ENCODE data around the gene CCNL2.

CCNL2 gene

DNA sequence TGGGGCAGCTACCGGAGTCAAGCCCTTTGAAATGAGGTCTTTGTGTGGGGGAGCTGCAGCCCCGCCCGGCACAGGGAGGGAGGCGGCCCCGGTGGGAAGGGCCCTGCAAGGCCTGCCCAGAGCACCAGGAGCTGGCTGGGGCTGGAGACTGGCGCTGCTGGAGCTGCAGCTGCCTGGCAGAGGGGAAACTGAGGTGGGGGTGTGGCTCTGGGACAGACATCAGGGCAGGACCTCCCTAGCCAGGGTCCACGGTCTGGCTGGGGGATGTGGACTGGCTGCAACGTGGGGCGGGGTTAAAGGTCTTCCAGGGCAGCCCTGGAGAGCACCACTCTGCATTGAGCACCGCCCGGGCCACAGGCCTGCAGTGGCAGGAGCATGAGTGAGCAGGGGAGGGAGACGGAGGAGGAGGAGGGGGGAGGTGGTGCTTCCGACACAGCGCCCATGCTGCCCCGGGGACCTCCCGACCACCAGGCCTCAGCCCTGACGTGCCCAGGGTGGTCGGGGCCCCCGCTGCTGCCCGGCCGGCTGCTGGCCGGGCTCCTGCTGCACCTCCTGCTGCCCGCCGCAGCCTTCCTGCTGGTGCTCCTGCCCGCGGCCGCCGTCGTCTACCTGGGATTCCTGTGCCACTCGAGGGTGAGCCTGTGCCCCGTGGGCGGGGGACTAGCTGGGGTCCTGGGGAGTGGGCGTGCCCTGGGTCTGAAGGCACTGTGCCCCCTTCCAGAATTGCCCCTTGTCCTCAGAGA, 26.8 kb upstream of the CCNL2 start:
- peak overlapping the region; percentile 100 for H2AK5ac ChIP-seq (ENCODE audit: low read depth, low read length)
- H3K4me2 ChIP-seq (ENCODE audit: insufficient read depth, low read length, poor library complexity, severe bottlenecking): peak overlapping the region; percentile 57
- peak overlapping the region; percentile 89 for H3K4ac ChIP-seq (ENCODE audit: low read length)
- H2BK120ac ChIP-seq (ENCODE audit: low read depth, low read length): peak overlapping the region; percentile 100
- no peak overlapping the region for H3K4me3 ChIP-seq (ENCODE audit: low read length in 2 of 2)
- peak overlapping the region; percentile 84 for H3K9ac ChIP-seq (ENCODE audit: low read depth, low read length, poor library complexity)
- WGBS, 2 donors (ENCODE audit: extremely low coverage in 2 of 2, insufficient read length in 2 of 2, insufficient replicate concordance in 1 of 2): no CpG with 5 or more reads among the region's 33 CpGs
- H3K4me1 ChIP-seq (ENCODE audit: control insufficient read depth in 2 of 2, insufficient read depth in 1 of 2, low read depth in 1 of 2, low read length in 2 of 2): peaks cover 21 to 43% of the 10 kb centered on the region in 2 donors
- peak overlapping the region; percentile 99 for H4K91ac ChIP-seq (ENCODE audit: low read depth, low read length, poor library complexity)
- peak overlapping the region; percentile 99 for H3K18ac ChIP-seq (ENCODE audit: low read length)
- H3K9me3 ChIP-seq (replicated peaks in 1 of 2; ENCODE audit: control insufficient read depth in 2 of 2, insufficient read depth in 1 of 2, low read depth in 1 of 2, low read length in 2 of 2): peaks cover 0 to 3% of the 10 kb centered on the region in 2 donors
- DNase-seq (ENCODE audit: low spot score): no peak
- no peaks in the 10 kb centered on the region for H3K36me3 ChIP-seq (replicated peaks in 1 of 2; ENCODE audit: control insufficient read depth in 2 of 2, insufficient read depth in 2 of 2, low read length in 2 of 2)
- peaks cover 1% of the 10 kb centered on the region for H3K79me1 ChIP-seq (ENCODE audit: low read depth, low read length)
- peak overlapping the region; percentile 95 for H2BK12ac ChIP-seq (ENCODE audit: low read length)
- H3K27ac ChIP-seq (replicated peaks; ENCODE audit: low read length): peak overlapping the region; percentile 58
- H3K27me3 ChIP-seq (ENCODE audit: control insufficient read depth in 3 of 3, insufficient read depth in 3 of 3, low read depth in 1 of 3, low read length in 3 of 3): no peaks in the 10 kb centered on the region
- H3K23ac ChIP-seq (ENCODE audit: low read depth, low read length, poor library complexity): peak overlapping the region; percentile 97
- peak overlapping the region; percentile 34 for H2AFZ ChIP-seq (ENCODE audit: low read length)
- H3K14ac ChIP-seq (ENCODE audit: low read length): peak overlapping the region; percentile 94
- peak overlapping the region; percentile 99 for H2BK15ac ChIP-seq (ENCODE audit: low read length)
- peak overlapping the region; percentile 93 for H2BK5ac ChIP-seq (ENCODE audit: low read length)
- peak overlapping the region; percentile 70 for H4K8ac ChIP-seq (ENCODE audit: low read depth, low read length)

DNA sequence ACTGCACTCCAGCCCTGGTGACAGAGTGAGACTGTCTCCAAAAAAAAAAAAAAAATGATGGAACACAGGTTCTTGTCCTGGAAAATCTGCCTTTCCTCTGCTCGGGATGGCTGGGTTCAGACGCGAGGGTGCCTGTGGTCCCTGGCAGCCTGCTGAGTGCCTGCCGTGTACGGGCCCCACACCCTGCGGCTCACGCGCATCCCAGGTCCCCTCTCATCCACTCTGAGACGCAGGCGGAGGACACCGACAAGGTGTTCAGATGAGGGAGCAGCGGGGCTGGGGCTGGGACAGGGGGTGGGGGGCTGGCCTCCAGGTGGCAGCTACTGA, 26.3 kb upstream of the CCNL2 start:
- Histone ChIP-seq H3K4me1 (ENCODE audit: control insufficient read depth in 2 of 2, insufficient read depth in 1 of 2, low read depth in 1 of 2, low read length in 2 of 2) (peaks cover 23 to 42% of the 10 kb centered on the region in 2 donors), H4K91ac (ENCODE audit: low read depth, low read length, poor library complexity) (no peak overlapping the region), H2BK15ac (ENCODE audit: low read length) (peak overlapping the region; percentile 99), H3K27ac (replicated peaks; ENCODE audit: low read length) (no peak overlapping the region), H2AFZ (ENCODE audit: low read length) (no peak overlapping the region), H3K18ac (ENCODE audit: low read length) (peak overlapping the region; percentile 88), H3K9ac (ENCODE audit: low read depth, low read length, poor library complexity) (no peak overlapping the region), H3K27me3 (ENCODE audit: control insufficient read depth in 3 of 3, insufficient read depth in 3 of 3, low read depth in 1 of 3, low read length in 3 of 3) (no peaks in the 10 kb centered on the region), H3K9me3 (replicated peaks in 1 of 2; ENCODE audit: control insufficient read depth in 2 of 2, insufficient read depth in 1 of 2, low read depth in 1 of 2, low read length in 2 of 2) (peaks cover 0 to 3% of the 10 kb centered on the region in 2 donors), H2AK5ac (ENCODE audit: low read depth, low read length) (peak overlapping the region; percentile 100), H3K4me2 (ENCODE audit: insufficient read depth, low read length, poor library complexity, severe bottlenecking) (no peak overlapping the region), H3K4ac (ENCODE audit: low read length) (no peak overlapping the region), H2BK5ac (ENCODE audit: low read length) (peak overlapping the region; percentile 93), H3K14ac (ENCODE audit: low read length) (no peak overlapping the region), H4K8ac (ENCODE audit: low read depth, low read length) (no peak overlapping the region), H2BK12ac (ENCODE audit: low read length) (no peak overlapping the region), H3K4me3 (ENCODE audit: low read length in 2 of 2) (no peak overlapping the region), H3K23ac (ENCODE audit: low read depth, low read length, poor library complexity) (peak overlapping the region; percentile 97), H3K36me3 (replicated peaks in 1 of 2; ENCODE audit: control insufficient read depth in 2 of 2, insufficient read depth in 2 of 2, low read length in 2 of 2) (no peaks in the 10 kb centered on the region), H2BK120ac (ENCODE audit: low read depth, low read length) (peak overlapping the region; percentile 100), H3K79me1 (ENCODE audit: low read depth, low read length) (peaks cover 2% of the 10 kb centered on the region)
- DNase-seq (ENCODE audit: low spot score): no peak
- no CpG with 5 or more reads among the region's 12 CpGs for WGBS, 2 donors (ENCODE audit: extremely low coverage in 2 of 2, insufficient read length in 2 of 2, insufficient replicate concordance in 1 of 2)

DNA sequence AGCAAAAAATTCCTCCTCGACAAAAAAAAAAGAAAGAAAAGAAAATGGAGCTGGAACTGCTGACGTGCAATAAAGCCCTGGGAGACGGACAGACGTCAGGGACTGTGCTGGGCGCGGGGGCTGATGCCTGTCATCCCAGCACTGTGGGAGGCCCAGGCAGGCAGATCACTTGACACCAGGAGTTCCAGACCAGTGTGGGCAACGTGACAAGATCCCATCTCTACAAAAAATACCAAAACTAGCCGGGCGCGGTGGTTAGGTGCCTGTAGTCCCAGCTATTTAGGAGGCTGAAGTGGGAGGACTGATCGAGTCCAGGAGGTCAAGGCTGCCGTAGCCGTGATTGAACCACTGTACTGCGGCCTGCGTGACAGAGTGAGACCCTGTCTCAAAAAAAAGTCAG, 25.6 kb upstream of the CCNL2 start:
- DNase-seq (ENCODE audit: low spot score): no peak
- Histone ChIP-seq H3K4ac (ENCODE audit: low read length) (no peak overlapping the region), H2BK15ac (ENCODE audit: low read length) (peak overlapping the region; percentile 81), H2BK12ac (ENCODE audit: low read length) (no peak overlapping the region), H3K79me1 (ENCODE audit: low read depth, low read length) (peaks cover 3% of the 10 kb centered on the region), H3K4me3 (ENCODE audit: low read length in 2 of 2) (no peak overlapping the region), H4K91ac (ENCODE audit: low read depth, low read length, poor library complexity) (no peak overlapping the region), H3K18ac (ENCODE audit: low read length) (no peak overlapping the region), H3K36me3 (replicated peaks in 1 of 2; ENCODE audit: control insufficient read depth in 2 of 2, insufficient read depth in 2 of 2, low read length in 2 of 2) (no peaks in the 10 kb centered on the region), H2AK5ac (ENCODE audit: low read depth, low read length) (no peak overlapping the region), H3K23ac (ENCODE audit: low read depth, low read length, poor library complexity) (no peak overlapping the region), H4K8ac (ENCODE audit: low read depth, low read length) (no peak overlapping the region), H3K4me2 (ENCODE audit: insufficient read depth, low read length, poor library complexity, severe bottlenecking) (peak overlapping the region; percentile 18), H3K4me1 (ENCODE audit: control insufficient read depth in 2 of 2, insufficient read depth in 1 of 2, low read depth in 1 of 2, low read length in 2 of 2) (peaks cover 23 to 38% of the 10 kb centered on the region in 2 donors), H3K27me3 (ENCODE audit: control insufficient read depth in 3 of 3, insufficient read depth in 3 of 3, low read depth in 1 of 3, low read length in 3 of 3) (peaks cover 0 to 2% (median 0%) of the 10 kb centered on the region in 3 experiments), H2BK5ac (ENCODE audit: low read length) (no peak overlapping the region), H3K14ac (ENCODE audit: low read length) (no peak overlapping the region), H3K9ac (ENCODE audit: low read depth, low read length, poor library complexity) (no peak overlapping the region), H2AFZ (ENCODE audit: low read length) (no peak overlapping the region), H3K27ac (replicated peaks; ENCODE audit: low read length) (no peak overlapping the region), H2BK120ac (ENCODE audit: low read depth, low read length) (no peak overlapping the region), H3K9me3 (replicated peaks in 1 of 2; ENCODE audit: control insufficient read depth in 2 of 2, insufficient read depth in 1 of 2, low read depth in 1 of 2, low read length in 2 of 2) (peaks cover 0 to 3% of the 10 kb centered on the region in 2 donors)
- WGBS, 2 donors (ENCODE audit: extremely low coverage in 2 of 2, insufficient read length in 2 of 2, insufficient replicate concordance in 1 of 2): no CpG with 5 or more reads among the region's 15 CpGs

DNA sequence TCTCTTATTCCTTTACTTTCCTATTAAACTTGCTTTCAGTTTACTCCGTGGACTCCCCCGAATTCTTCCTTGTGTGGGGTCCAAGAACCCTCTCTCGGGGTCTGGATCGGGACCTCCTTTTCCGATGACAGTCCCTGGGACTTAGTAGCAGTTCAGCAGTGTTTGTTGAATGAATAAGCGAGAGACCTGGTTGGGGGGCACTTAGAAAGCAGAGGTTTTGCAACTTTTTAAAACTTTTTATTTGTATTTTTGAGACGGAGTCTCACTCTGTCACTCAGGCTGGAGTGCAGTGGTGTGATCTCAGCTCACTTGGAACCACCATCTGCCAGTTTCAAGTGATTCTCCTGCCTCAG, 24.1 kb upstream of the CCNL2 start:
- H2BK12ac ChIP-seq (ENCODE audit: low read length): no peak overlapping the region
- no peak overlapping the region for H3K18ac ChIP-seq (ENCODE audit: low read length)
- H2AK5ac ChIP-seq (ENCODE audit: low read depth, low read length): no peak overlapping the region
- H3K9ac ChIP-seq (ENCODE audit: low read depth, low read length, poor library complexity): no peak overlapping the region
- no peak overlapping the region for H4K91ac ChIP-seq (ENCODE audit: low read depth, low read length, poor library complexity)
- H3K4me3 ChIP-seq (ENCODE audit: low read length in 2 of 2): no peak overlapping the region
- no peak for DNase-seq (ENCODE audit: low spot score)
- H3K23ac ChIP-seq (ENCODE audit: low read depth, low read length, poor library complexity): no peak overlapping the region
- H3K4me1 ChIP-seq (ENCODE audit: control insufficient read depth in 2 of 2, insufficient read depth in 1 of 2, low read depth in 1 of 2, low read length in 2 of 2): peaks cover 23 to 45% of the 10 kb centered on the region in 2 donors
- H3K79me1 ChIP-seq (ENCODE audit: low read depth, low read length): peaks cover 3% of the 10 kb centered on the region
- H3K14ac ChIP-seq (ENCODE audit: low read length): no peak overlapping the region
- H2AFZ ChIP-seq (ENCODE audit: low read length): no peak overlapping the region
- H2BK120ac ChIP-seq (ENCODE audit: low read depth, low read length): no peak overlapping the region
- H3K27me3 ChIP-seq (ENCODE audit: control insufficient read depth in 3 of 3, insufficient read depth in 3 of 3, low read depth in 1 of 3, low read length in 3 of 3): peaks cover 0 to 3% (median 0%) of the 10 kb centered on the region in 3 experiments
- no peak overlapping the region for H3K4me2 ChIP-seq (ENCODE audit: insufficient read depth, low read length, poor library complexity, severe bottlenecking)
- H3K9me3 ChIP-seq (replicated peaks in 1 of 2; ENCODE audit: control insufficient read depth in 2 of 2, insufficient read depth in 1 of 2, low read depth in 1 of 2, low read length in 2 of 2): peaks cover 0 to 2% of the 10 kb centered on the region in 2 donors
- WGBS, 2 donors (ENCODE audit: extremely low coverage in 2 of 2, insufficient read length in 2 of 2, insufficient replicate concordance in 1 of 2): no CpG with 5 or more reads among the region's 7 CpGs
- H3K27ac ChIP-seq (replicated peaks; ENCODE audit: low read length): no peak overlapping the region
- no peak overlapping the region for H3K4ac ChIP-seq (ENCODE audit: low read length)
- no peaks in the 10 kb centered on the region for H3K36me3 ChIP-seq (replicated peaks in 1 of 2; ENCODE audit: control insufficient read depth in 2 of 2, insufficient read depth in 2 of 2, low read length in 2 of 2)
- H4K8ac ChIP-seq (ENCODE audit: low read depth, low read length): no peak overlapping the region
- H2BK5ac ChIP-seq (ENCODE audit: low read length): no peak overlapping the region
- no peak overlapping the region for H2BK15ac ChIP-seq (ENCODE audit: low read length)
